SIG-M5 (cell line): ENCODE results near the gene OSBPL6.

Source experiments
- DNase-seq: peaks from one replicate; lab custom pipeline; 2025; lab: John Stamatoyannopoulos, UW

The OSBPL6 gene

GRCh38 chr2:178273787-178274360, 79.6 kb downstream of the OSBPL6 start:
- no peak for DNase-seq

- DNase-seq = no peak
Measured at GRCh38 chr2:178275600-178275999, 81.3 kb downstream of the OSBPL6 start.

- no peak for DNase-seq
Measured at GRCh38 chr2:178277741-178278197, 83.5 kb downstream of the OSBPL6 start.

- DNase-seq = no peak
Measured at GRCh38 chr2:178279142-178279541, 84.8 kb downstream of the OSBPL6 start.

- no peak for DNase-seq
Measured at GRCh38 chr2:178279636-178280035, 85.3 kb downstream of the OSBPL6 start.

- no peak for DNase-seq
Measured at GRCh38 chr2:178280244-178280852, 86.0 kb downstream of the OSBPL6 start.

GRCh38 chr2:178282075-178282815, 87.9 kb downstream of the OSBPL6 start:
- no peak for DNase-seq

- DNase-seq = no peak
Measured at GRCh38 chr2:178283341-178283918, 89.1 kb downstream of the OSBPL6 start.

GRCh38 chr2:178284613-178285286, 90.4 kb downstream of the OSBPL6 start:
- DNase-seq = no peak

GRCh38 chr2:178285287-178285615, 90.9 kb downstream of the OSBPL6 start:
- DNase-seq = no peak

GRCh38 chr2:178286636-178287035, 92.3 kb downstream of the OSBPL6 start:
- no peak for DNase-seq

- no peak for DNase-seq
Measured at GRCh38 chr2:178287652-178288344, 93.5 kb downstream of the OSBPL6 start.

GRCh38 chr2:178291703-178292102, 97.4 kb downstream of the OSBPL6 start:
- no peak for DNase-seq

- DNase-seq = no peak
Measured at GRCh38 chr2:178292586-178292985, 98.3 kb downstream of the OSBPL6 start.

- no peak for DNase-seq
Measured at GRCh38 chr2:178295115-178295514, 100.8 kb downstream of the OSBPL6 start.

- DNase-seq = no peak
Measured at GRCh38 chr2:178295906-178296305, 101.6 kb downstream of the OSBPL6 start.

- DNase-seq = no peak
Measured at GRCh38 chr2:178296394-178297090, 102.2 kb downstream of the OSBPL6 start.

GRCh38 chr2:178297091-178297411, 102.7 kb downstream of the OSBPL6 start:
- no peak for DNase-seq

- DNase-seq = no peak
Measured at GRCh38 chr2:178298785-178299212, 104.5 kb downstream of the OSBPL6 start.

GRCh38 chr2:178301649-178302238, 107.4 kb downstream of the OSBPL6 start:
- DNase-seq = no peak

- DNase-seq = no peak
Measured at GRCh38 chr2:178304333-178304732, 110.0 kb downstream of the OSBPL6 start.
